OCI-LY1 (cell line): Measurements from ENCODE around the gene IFT81.

ENCODE experiments used
- H2AFZ ChIP-seq: fragments of 200-600 bp; sonication (generic), shearing (Covaris generic); 2 replicates; pipeline ENCODE4 v1.6.0; 2014; ENCODE audit warnings: antibody characterized with exemption, mild to moderate bottlenecking, low read length
- H3F3A ChIP-seq: fragments of 200-600 bp; sonication (generic), shearing (Covaris generic); 2 replicates; pipeline ENCODE4 v1.6.0; 2014; ENCODE audit warnings: mild to moderate bottlenecking, antibody characterized with exemption, low read length, moderate library complexity; ENCODE audit not compliant: insufficient read depth
- H3K27ac ChIP-seq: fragments of 200-600 bp; sonication (generic); 2 replicates; pipeline ENCODE4 v1.5.1; 2014; ENCODE audit warnings: low read length, mixed run types, mild to moderate bottlenecking, low read depth; ENCODE audit not compliant: poor library complexity, severe bottlenecking
- H3K27me3 ChIP-seq: fragments of 200-600 bp; sonication (generic); 2 replicates; pipeline ENCODE4 v1.6.0; 2014; ENCODE audit warnings: antibody characterized with exemption, mild to moderate bottlenecking, low read length, moderate library complexity; ENCODE audit not compliant: insufficient read depth
- H3K36me3 ChIP-seq: fragments of 200-600 bp; sonication (generic); 2 replicates; pipeline ENCODE4 v1.6.1; 2014; ENCODE audit warnings: mild to moderate bottlenecking, antibody characterized with exemption, low read length, moderate library complexity, mixed read lengths; ENCODE audit not compliant: insufficient read depth
- H3K4me1 ChIP-seq: fragments of 200-600 bp; sonication (generic); 2 replicates; pipeline ENCODE4 v1.5.1; 2014; ENCODE audit warnings: mild to moderate bottlenecking, low read length, moderate library complexity; ENCODE audit not compliant: insufficient read depth, severe bottlenecking
- H3K4me2 ChIP-seq: fragments of 200-600 bp; sonication (generic), shearing (Covaris generic); 2 replicates; pipeline ENCODE4 v1.6.1; 2014; ENCODE audit warnings: low read length
- H3K4me3 ChIP-seq: fragments of 200-600 bp; sonication (generic); 2 replicates; pipeline ENCODE4 v1.5.1; 2014; ENCODE audit warnings: low read length, low read depth, mild to moderate bottlenecking, mixed read lengths; ENCODE audit not compliant: poor library complexity, severe bottlenecking
- H3K79me2 ChIP-seq: fragments of 200-600 bp; shearing (Covaris generic); 2 replicates; pipeline ENCODE4 v1.6.1; 2016; ENCODE audit warnings: mixed run types, low read length, mixed read lengths; ENCODE audit not compliant: insufficient read depth
- H3K9ac ChIP-seq: fragments of 200-600 bp; sonication (generic), shearing (Covaris generic); 2 replicates; pipeline ENCODE4 v1.6.1; 2014; ENCODE audit warnings: mild to moderate bottlenecking, low read length, mixed read lengths
- H3K9me2 ChIP-seq: fragments of 200-600 bp; sonication (generic), shearing (Covaris generic); 2 replicates; pipeline ENCODE4 v1.6.1; 2014; ENCODE audit warnings: low read depth, mild to moderate bottlenecking, low read length, mixed read lengths
- H3K9me3 ChIP-seq: fragments of 200-600 bp; shearing (Covaris generic); 2 replicates; pipeline ENCODE4 v1.6.1; 2014; ENCODE audit warnings: low read length, mixed read lengths
- H4K20me1 ChIP-seq: fragments of 200-600 bp; sonication (generic), shearing (Covaris generic); 2 replicates; pipeline ENCODE4 v1.6.0; 2016; ENCODE audit warnings: mild to moderate bottlenecking, low read length; ENCODE audit not compliant: insufficient read depth
- CTCF ChIP-seq: fragments of 200-600 bp; sonication (generic), shearing (Covaris generic); IDR thresholded peaks from 2 replicates; pipeline ENCODE4 v1.5.1; 2017; ENCODE audit warnings: mild to moderate bottlenecking, antibody characterized with exemption, low read length, moderate library complexity, mixed read lengths
- EZH2 ChIP-seq: fragments of 200-600 bp; sonication (generic), shearing (Covaris generic); IDR thresholded peaks from 2 replicates; pipeline ENCODE4 v1.8.0; 2017; ENCODE audit warnings: borderline replicate concordance, mixed run types, mild to moderate bottlenecking, antibody characterized with exemption, low read length, moderate library complexity, mixed read lengths

The IFT81 gene

GRCh38 chr12:110222027-110222426 is 97.9 kb downstream of the IFT81 start:
- Histone ChIP-seq H3K27me3 (no peaks in the 10 kb centered on the region), H3K9ac (no peak overlapping the region), H4K20me1 (no peaks in the 10 kb centered on the region), H3K4me3 (no peak overlapping the region), H3K36me3 (no peaks in the 10 kb centered on the region), H3K9me2 (no peaks in the 10 kb centered on the region), H3K4me2 (no peak overlapping the region), H3K9me3 (no peaks in the 10 kb centered on the region), H3K27ac (no peak overlapping the region), H3K4me1 (no peaks in the 10 kb centered on the region), H2AFZ (no peak overlapping the region), H3K79me2 (no peaks in the 10 kb centered on the region), H3F3A (no peaks in the 10 kb centered on the region)
- TF ChIP-seq EZH2 (no peak), CTCF (no peak)

- no peaks in the 10 kb centered on the region for H3K36me3 ChIP-seq
- no peak overlapping the region for H2AFZ ChIP-seq
- no peak overlapping the region for H3K9ac ChIP-seq
- H3F3A ChIP-seq = no peaks in the 10 kb centered on the region
- no peak for TF ChIP-seq CTCF
- no peak for TF ChIP-seq EZH2
- H3K4me3 ChIP-seq = no peak overlapping the region
- H3K4me1 ChIP-seq = no peaks in the 10 kb centered on the region
- no peak overlapping the region for H3K4me2 ChIP-seq
- H3K27ac ChIP-seq = no peak overlapping the region
- no peaks in the 10 kb centered on the region for H3K79me2 ChIP-seq
- H3K9me2 ChIP-seq = no peaks in the 10 kb centered on the region
- no peaks in the 10 kb centered on the region for H3K9me3 ChIP-seq
- H3K27me3 ChIP-seq = no peaks in the 10 kb centered on the region
- no peaks in the 10 kb centered on the region for H4K20me1 ChIP-seq
Measured at GRCh38 chr12:110222433-110222832, 98.3 kb downstream of the IFT81 start.

GRCh38 chr12:110223777-110224378 is 99.7 kb downstream of the IFT81 start:
- TF ChIP-seq CTCF (no peak), EZH2 (no peak)
- Histone ChIP-seq H3K9me2 (no peaks in the 10 kb centered on the region), H3K79me2 (no peaks in the 10 kb centered on the region), H3K4me1 (no peaks in the 10 kb centered on the region), H3K36me3 (no peaks in the 10 kb centered on the region), H3F3A (no peaks in the 10 kb centered on the region), H3K9me3 (no peaks in the 10 kb centered on the region), H3K27me3 (no peaks in the 10 kb centered on the region), H3K9ac (no peak overlapping the region), H2AFZ (no peak overlapping the region), H3K4me3 (no peak overlapping the region), H3K27ac (no peak overlapping the region), H3K4me2 (no peak overlapping the region), H4K20me1 (no peaks in the 10 kb centered on the region)
